CD4-positive, alpha-beta T cell treated with Interleukin-4 for 1 hour (primary cell): ENCODE data around the gene UTF1.

Source experiments
- DNase-seq, 2 donors: peaks; one replicate each; pipeline ENCODE4 v3.0.0-alpha.2; 2020 to 2022

Gene UTF1

DNA sequence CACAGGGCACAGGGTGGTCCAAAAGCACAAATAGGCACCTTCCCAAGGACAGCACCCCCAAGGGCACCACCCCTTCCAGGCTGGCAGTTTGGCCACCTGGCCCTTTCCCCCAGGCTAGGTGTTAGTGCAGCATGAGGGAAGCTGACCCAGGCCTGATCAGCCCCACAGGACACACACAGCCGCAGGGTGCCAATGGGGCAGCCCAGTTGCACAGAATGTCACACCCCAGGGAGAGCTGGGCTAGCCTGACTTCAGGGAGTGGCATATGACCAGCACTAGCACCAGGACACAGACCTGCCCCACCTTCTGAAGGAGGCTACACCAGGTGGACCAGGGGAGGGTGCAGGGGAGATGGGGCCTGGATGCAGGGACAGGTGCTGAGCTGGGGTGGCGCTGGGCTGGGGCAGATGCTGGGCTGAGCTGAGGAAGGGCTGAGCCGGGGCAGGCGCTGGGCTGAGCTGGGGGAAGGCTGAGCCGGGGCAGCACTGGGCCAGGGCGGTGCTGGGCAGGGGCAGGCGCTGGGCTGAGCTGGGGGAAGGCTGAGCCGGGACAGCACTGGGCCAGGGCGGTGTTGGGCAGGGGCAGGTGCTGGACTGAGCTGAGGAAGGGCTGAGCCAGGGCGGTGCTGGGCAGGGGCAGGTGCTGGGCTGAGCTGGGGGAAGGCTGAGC, 50.5 kb downstream of the UTF1 start:
- no peak for DNase-seq

DNA sequence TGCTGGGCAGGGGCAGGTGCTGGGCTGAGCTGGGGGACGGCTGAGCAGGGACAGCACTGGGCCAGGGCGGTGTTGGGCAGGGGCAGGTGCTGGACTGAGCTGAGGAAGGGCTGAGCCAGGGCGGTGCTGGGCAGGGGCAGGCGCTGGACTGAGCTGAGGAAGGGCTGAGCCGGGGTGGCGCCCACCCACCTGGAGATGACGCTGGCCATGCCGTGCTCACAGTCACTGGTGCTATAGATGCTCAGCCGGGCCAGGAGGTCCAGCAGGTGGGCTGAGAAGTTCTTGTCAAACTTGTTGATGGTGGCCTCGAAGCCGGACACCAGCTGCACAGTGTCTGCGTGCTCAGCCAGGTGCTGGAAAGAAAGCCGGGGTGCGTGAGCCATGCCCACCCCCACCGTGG, 51.1 kb downstream of the UTF1 start:
- no peak for DNase-seq
